SHP77 (cell line): Measurements from ENCODE around the gene KCNT1.
"Not testable (repeated sequence)": the region's sequence is repeated elsewhere in the genome, so short reads cannot be mapped to it uniquely, and the experiment has no call there.

Experiments
- DNase-seq, 2 experiments: peaks; one replicate each; lab custom pipeline; 2025; lab: John Stamatoyannopoulos, UW

The KCNT1 gene

DNA sequence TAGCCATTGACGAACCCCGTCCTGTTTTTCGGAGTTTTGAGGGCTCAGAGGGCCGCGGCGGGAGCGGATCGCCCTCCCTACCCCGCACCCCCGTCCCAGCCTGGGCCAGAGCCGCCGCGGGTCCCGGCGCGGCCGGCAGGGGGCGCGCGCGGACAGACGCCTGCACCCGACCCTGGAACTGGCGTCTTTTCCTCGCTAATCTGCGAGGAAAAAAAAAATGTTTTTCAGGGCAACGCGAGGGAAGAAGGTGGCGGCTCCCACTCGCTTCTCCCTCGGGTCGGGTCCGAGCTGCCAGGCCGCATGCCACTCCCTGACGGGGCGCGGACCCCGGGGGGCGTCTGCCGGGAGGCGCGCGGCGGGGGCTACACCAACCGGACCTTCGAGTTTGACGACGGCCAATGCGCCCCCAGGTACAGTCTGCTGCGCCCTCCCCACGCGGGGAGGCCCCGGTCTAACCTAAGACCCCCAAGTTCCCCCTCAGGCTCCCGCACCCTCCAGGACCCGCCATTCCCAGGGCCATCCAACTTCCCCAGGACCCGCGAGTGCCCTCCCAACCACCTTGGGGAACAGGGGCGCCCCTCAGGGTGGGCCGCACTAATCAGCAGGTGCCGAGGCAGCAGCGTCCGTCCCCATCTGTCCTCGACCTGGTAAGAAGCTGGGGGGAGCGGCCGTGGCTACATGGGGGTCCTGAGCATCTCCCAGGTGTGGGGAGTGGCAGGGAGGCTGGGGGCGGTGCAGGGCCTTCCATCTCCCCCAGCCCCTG is at the start of gene KCNT1:
TSS of gene KCNT1 (plus strand) at position 227 of the 763 bp plus-strand sequence. CDS start at position 301, 74 bp downstream.
- peak in 1 of 2 experiments; percentile 13 for DNase-seq

GRCh38 chr9:135655317-135655716 is 46.7 kb upstream of the KCNT1 start:
- no peak for DNase-seq

DNA sequence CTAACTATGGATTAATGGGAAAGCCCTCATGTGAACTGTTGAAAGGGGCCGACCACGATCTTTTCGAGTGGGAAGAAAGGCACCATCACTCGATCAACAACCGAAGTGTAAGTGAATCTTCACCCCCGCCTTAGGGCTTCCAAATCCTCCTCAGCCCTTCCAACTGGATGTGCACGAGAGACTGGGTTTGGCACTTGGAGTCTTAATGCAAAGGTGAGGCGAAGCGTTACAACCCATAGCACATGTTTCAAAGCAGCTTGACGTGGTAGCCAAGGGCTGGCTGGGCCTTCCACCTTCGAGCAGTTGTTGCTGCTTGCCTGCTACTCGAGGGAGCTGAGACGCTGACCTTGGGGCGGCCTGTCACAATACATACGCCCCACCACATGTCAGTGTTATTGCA is 44.6 kb upstream of the KCNT1 start:
- no peak for DNase-seq

DNA sequence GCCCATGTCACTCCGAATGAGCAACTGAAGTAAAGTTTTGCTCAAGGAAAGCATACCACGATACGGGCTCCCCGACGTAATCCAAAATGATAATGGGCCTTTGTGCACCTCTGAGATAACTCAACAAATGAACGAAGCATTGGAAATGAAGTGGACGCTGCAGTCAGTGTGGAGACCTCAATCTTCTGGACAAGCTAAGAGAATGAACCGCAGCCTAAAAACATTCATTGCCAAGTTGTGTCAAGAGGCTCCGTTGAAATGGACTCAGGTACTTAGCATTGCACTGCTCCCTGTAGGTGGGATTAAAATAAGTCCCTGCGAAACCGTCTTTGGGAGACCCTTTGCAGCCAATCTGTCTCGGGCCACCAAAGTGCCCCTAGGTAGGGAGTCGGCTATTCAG is 42.7 kb upstream of the KCNT1 start:
- DNase-seq = no peak

- DNase-seq = no peak
Measured at GRCh38 chr9:135660407-135660806, 41.6 kb upstream of the KCNT1 start.

DNA sequence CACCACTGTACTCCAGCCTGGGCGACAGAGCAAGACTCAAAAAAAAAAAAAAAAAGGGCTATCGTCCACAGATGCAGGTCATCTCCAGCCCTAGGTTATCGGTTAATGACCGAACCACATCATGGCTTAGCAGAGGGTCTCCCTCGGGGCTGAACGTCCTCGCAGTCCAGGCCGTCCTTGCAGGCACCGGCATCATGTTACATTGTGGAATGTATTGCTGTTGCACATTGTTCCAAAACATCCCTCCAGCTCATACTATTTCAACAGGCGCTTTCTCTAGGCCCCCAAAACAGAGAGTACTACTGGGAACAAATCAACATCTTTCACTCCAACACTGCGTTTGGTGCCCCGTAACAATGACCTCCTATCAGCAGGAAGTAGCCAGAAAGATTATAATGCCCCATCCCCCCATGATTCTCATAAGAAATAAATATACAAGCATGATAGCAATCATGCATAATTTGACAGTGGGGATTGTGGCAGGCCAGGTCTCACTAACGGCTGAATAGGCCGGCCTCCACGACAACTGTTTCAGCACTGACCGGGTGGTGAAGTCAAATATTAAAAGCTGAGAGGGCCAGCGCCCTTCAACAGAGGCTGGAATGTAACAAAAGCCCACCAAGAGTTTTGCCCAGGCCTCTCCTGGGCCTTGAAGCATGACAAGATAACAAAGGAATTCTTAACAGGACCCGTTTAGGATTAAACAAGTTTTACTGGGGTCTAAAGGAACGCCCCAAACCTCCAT is 40.0 kb upstream of the KCNT1 start:
- no peak for DNase-seq

DNA sequence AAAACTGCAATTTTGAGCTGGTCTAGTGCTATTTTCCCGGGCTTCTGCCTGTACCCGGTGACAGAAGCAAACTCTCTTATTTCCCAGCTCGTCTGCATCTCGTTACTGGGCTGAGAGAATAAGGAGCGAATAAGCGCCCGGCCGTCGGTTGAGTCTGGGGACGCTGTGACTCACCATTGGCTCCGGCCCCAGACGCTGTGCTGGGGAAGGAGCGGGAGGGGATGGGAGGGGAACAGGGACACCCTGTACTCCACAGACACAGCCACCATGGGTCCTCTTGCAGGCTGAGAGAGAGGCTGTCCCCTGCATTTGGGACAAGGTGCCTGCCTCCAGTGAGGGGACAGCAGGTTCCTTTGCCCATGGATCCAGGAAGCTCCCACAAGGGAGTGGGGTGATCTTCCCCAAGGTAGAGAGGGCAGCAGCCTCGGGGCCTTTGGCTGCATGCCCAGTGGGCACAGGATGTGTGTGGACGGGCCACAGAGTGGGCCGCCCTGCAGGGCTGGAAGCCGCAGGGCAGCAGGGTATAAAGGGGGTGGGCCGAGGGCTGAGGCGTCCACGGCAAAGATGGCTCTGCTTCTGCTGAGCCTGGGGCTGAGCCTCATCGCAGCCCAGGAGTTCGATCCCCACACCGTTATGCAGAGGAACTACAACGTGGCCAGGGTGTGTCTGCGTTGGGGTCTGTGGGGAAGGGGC is 39.1 kb upstream of the KCNT1 start, which contains the start of gene LCN9:
TSS of gene LCN9 (plus strand) at position 552 of the 693 bp plus-strand sequence. CDS start at position 565, 13 bp downstream.
- DNase-seq = no peak

DNA sequence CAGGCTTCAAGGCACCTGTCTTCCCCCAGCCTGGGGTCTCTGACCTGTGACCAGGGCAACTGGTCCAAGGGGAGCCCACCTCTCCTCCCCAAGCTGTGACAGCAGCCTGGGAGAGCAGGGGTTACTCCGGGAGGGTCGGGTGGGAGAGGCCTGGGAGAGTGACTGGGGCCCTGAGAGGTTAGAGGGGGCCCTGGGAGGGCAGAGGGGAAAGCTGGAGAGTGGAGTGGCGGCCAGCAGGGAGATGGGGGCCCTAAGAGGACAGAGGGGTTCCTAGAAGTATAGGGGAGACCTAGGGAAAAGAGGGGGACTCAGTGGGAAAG is 38.6 kb upstream of the KCNT1 start:
- DNase-seq = no peak

DNA sequence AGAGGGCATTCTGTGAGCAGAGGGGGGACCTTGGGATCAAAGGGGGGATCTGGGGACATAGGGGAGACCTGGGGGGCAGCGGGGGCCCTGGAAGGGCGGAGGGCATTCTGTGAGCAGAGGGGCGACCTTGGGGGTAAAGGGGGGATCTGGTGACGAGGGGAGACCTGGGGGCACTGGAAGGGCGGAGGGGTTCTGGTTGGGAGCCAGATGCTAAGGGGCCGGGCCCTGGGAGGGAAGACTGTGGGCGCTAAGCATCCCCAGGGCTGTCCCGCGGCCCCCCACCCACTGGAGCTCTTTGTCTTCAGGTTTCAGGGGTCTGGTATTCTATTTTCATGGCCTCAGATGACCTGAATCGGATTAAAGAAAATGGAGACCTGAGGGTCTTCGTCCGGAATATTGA is 38.1 kb upstream of the KCNT1 start:
- no peak for DNase-seq

- DNase-seq = no peak
Measured at GRCh38 chr9:135664266-135664665, 37.7 kb upstream of the KCNT1 start.

GRCh38 chr9:135664801-135665794 is 36.9 kb upstream of the KCNT1 start:
- DNase-seq = no peak

DNA sequence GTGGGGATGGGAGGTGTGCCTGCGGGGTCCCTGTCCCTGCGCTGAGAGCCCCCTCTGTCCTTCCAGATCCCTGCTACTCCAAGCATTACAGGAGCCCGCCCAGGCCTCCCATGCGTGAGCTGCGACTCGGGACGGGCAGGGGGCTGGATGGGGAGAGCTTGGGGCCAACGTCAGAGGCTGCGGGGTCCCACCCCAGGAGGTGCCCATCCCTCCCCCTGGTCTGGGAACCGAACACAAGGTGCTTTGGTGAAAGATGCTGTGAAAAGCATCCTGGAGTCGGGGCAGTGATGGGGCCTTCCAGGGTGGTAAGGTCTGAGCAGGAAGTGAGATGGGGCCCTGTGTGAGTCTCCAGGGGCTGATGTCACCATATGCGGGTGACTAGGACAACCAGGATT is 36.2 kb upstream of the KCNT1 start:
- DNase-seq = no peak

DNA sequence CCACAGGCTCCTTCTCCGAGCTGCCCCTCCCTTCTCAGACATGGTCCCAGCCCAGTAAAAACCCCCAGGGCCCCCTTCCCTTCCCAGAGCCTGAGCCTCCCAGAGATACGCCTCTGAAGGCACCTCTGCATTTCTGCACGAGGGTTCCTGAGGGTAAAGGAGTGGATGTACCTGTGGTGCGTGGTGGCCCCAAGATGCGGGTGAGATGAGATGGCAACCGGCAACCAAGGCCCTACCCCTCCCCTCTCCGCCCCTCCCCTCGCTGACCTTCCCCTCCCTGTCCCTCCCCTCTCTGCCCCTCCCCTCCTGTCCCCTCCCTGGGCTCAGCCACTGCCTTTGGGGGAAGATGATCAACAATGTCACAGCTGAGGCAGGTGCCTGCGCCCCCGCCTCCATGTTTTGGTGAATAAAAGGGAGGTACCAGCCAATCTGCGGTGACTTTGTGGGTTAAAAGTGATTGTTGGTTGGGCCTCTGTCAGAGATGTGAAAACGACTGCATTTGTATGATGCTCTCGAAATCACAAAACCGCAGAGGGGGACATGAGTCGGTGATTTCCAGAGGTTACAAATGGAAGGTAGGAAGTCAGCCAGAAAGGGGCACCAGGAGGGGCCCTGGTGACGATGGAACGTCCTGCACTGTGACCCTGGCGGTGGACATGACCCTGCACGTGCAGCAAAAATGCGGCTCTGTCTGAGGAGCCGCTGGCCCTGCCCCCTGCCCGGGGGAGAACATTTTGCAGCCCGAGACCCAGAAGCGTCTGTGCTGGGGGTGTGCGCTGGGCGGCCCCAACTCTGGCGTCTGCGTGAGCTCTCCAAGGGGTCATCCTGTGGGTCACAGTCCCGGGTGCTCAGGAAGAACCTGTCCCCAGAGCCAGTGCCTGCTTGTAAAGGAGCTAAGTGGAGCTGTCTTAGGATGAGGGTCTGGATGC is 35.2 kb upstream of the KCNT1 start:
- no peak for DNase-seq

DNA sequence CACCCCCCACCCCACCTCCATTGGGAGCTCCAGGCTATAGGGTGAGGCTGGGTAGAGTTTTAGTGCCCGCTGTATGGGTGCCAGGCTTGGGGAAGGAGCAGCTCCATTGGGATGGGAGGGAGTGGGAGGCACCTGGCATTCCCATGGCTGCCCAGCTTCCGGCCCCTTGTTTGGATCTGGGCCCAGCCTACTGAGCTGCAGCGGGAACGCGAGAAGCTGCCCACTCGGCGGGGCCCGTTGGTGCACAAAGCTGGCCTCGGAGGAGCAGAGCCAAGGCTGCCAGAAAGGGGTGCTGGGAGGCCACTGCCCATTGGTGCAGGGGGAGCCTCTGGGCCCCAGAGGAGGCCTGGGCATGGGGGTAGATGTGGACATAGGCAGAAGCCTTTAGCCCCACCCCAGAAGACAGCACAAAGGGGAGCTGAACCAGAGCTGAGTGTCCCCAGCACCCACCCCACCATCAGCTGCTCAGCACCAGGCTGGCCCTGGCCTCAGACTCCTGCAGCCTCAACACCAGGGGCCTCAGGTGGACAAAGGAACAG is 34.5 kb upstream of the KCNT1 start:
- no peak for DNase-seq

DNA sequence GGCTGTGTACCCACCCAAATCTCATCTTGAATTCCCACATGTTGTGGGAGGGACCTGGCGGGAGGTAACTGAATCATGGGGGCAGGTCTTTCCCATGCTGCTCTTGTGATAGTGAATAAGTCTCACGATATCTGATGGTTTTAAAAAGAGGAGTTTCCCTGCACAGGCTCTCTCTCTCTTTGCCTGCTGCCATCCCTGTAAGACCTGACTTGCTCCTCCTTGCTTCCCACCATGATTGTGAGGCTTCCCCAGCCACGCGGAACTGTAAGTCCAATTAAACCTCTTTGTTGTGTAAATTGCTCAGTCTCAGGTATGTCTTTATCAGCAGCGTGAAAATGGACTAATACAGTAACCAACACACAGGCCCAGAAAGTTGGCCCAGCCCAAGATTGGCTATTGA is 33.0 kb upstream of the KCNT1 start:
- DNase-seq = not testable (repeated sequence)

DNA sequence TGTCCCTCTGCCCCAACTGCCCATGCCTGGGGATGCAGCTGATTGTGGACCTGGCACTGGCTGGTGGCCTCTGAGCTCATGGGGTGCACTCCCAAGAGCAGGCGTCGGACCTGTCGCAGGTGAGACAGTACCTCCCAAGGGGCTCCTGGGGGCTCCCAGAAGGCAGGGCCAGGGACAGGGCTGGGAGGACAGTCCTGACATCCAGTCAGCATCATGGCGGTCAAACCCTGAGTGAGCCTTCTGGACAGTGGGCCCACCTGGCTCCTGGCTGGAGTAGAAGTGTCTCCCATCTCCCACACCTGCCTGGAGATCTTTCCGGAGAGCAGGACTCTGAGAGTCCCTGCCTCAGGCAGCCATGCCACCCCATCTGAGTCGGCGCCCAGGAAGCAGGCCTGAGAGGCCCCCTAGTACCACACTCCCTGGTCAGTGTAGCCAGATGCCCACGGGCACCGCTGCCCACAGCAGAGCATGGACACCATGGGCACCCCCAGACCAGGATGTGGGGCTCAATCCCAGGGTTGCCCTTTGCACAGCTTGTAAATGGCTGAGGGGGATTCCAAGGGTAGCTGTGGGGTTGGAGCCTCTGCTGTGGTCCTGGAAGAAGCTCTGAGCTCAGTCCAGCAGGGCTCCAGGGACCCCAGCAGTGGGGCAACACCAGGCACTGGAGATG is 32.2 kb upstream of the KCNT1 start:
- no peak for DNase-seq

- no peak for DNase-seq
Measured at GRCh38 chr9:135670721-135671590, 31.0 kb upstream of the KCNT1 start.

DNA sequence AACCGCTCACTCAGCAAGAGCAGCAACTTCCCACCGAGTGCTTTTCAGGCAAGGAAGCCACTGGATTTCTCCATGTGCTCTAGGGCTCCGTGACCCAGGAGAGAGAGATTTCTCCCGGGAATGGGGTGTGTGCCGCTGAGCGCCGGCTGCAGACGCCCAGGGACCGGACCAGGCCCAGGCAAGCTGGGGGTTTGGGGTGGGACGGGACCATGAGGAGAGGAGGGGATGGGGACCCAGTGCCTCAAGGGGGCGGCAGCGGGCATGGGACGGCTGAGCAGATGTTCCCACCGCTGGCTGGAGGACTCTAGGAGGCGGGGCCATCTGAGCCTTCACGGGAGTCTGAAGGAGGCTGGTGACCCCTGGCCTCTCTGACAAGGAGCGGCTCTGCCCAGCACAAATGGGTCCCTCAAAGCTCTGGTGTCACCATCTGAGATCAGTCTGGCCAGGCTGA is 30.4 kb upstream of the KCNT1 start:
- DNase-seq = no peak

DNA sequence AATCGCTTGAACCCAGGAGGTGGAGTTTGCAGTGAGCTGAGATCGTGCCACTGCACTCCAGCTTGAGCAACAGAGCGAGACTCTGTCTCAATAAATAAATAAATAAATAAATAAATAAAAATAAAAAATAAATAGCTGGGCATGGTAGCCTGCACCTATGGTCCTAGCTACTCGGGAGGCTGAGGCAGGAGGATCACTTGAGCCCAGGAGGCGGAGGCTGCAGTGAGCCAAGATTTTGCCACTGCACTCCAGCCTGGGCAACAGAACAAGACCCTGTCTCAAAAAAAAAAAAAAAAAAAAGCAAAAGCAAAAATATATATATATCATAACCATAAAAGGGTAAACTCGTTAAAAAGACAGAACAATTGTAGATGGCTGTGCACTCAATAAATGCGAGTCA is 29.2 kb upstream of the KCNT1 start:
- not testable (repeated sequence) for DNase-seq
